Lower lobe of right lung (tissue), 2 donors: Measurements from ENCODE around the gene ARPC5L. TPM values are rescaled to one million over a fixed set of nuclear protein-coding genes. Genes with fewer than 3 reads are reported as not detected.

Experiments
- ATAC-seq, 2 donors: fragments of 200-7000 bp; cut with Tn5 transposase; one replicate each; pipeline ENCODE4 v1.9.1; 2020 to 2022; ENCODE audit warnings: mild to moderate bottlenecking in 2 of 2, moderate library complexity in 2 of 2
- DNase-seq: peaks from one replicate; pipeline ENCODE4 v3.0.0-alpha.2; 2020
- H3K27ac ChIP-seq: fragments of 200-600 bp; one replicate; pipeline ENCODE4 v1.8.0; 2022
- H3K27me3 ChIP-seq: fragments of 200-600 bp; one replicate; pipeline ENCODE4 v1.8.0; 2022; ENCODE audit warnings: low read depth
- H3K36me3 ChIP-seq: fragments of 200-600 bp; one replicate; pipeline ENCODE4 v1.8.0; 2022; ENCODE audit warnings: mild to moderate bottlenecking
- H3K4me1 ChIP-seq: fragments of 200-600 bp; one replicate; pipeline ENCODE4 v1.8.0; 2022
- H3K4me3 ChIP-seq: fragments of 200-600 bp; one replicate; pipeline ENCODE4 v1.8.0; 2022; ENCODE audit warnings: mild to moderate bottlenecking
- H3K9me3 ChIP-seq: fragments of 200-600 bp; one replicate; pipeline ENCODE4 v1.8.0; 2022
- intact Hi-C: fragments of 100-400 bp; cut with DNase I; formaldehyde crosslinking; loops from one replicate; pipeline ENCODE4 v1.11.0; 2022
- total RNA-seq: library from RNA; stranded (reverse); fragmentation: NEBNext Ultra II Directional; extraction: Animal tissue kit (Norgen Biotek cat#: 25700); gene quantifications from one replicate; pipeline ENCODE4 v1.2.1, GENCODE V29; 2021
- TF ChIP-seq, protein P1 (sequence below): fragments of 200-600 bp; IDR thresholded peaks from one replicate; pipeline ENCODE4 v1.8.0; 2022; ENCODE audit warnings: antibody characterized with exemption, mild to moderate bottlenecking
- donor health status: DM: no; HTN: yes; CAD: no; lungs with severe emphysema.

Gene ARPC5L
- total RNA-seq, 1 donor from 2014 or later, result 33.2 TPM

GRCh38 chr9:124858330-124859046 is 3.4 kb upstream of the ARPC5L start:
- Histone ChIP-seq H3K27ac (no peak overlapping the region), H3K27me3 (no peaks in the 10 kb centered on the region), H3K4me1 (peaks cover 41% of the 10 kb centered on the region), H3K4me3 (no peak overlapping the region), H3K36me3 (peaks cover 46% of the 10 kb centered on the region), H3K9me3 (no peaks in the 10 kb centered on the region)
- ATAC-seq (no peak), DNase-seq (no peak)
- TF ChIP-seq, protein P1, sequence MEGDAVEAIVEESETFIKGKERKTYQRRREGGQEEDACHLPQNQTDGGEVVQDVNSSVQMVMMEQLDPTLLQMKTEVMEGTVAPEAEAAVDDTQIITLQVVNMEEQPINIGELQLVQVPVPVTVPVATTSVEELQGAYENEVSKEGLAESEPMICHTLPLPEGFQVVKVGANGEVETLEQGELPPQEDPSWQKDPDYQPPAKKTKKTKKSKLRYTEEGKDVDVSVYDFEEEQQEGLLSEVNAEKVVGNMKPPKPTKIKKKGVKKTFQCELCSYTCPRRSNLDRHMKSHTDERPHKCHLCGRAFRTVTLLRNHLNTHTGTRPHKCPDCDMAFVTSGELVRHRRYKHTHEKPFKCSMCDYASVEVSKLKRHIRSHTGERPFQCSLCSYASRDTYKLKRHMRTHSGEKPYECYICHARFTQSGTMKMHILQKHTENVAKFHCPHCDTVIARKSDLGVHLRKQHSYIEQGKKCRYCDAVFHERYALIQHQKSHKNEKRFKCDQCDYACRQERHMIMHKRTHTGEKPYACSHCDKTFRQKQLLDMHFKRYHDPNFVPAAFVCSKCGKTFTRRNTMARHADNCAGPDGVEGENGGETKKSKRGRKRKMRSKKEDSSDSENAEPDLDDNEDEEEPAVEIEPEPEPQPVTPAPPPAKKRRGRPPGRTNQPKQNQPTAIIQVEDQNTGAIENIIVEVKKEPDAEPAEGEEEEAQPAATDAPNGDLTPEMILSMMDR, result no peak
- intact Hi-C loops, result no loop called here

DNA sequence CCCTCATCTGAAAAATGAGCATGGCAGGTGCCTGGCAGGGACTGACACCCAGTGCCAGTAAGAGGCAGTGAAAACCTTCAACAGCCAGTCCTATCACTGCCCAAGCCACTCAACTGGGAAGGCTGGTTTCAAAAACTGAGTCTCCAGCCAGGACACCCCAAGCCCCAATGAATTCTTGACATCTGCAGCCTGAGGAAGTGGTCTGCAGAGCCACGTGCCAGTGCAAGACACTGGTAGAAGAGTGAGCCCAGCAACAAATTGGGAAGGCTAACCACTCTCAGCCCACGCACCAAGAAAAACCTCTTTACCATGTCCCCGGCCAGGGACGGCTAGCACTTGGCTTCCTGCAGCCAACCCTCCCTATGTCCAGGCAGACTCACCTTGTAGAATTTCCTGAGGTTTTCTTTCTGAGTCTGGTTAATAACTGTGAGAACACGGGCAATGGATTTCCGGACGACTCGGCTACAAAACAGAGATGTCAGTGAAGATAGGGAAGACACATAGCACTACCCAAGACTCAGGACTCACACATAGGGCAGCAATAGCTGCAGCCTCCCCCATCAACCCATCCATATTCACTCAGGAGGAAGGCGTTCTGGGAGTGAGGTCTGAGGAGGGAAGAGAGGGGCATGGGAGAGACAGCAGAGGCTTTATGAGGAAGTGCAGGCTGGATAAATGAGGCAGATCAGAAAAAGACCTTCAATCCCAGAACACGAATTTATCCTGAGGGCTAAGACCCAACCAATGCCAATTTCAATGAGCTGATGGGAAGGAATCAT is 1.9 kb upstream of the ARPC5L start:
- ATAC-seq (no peak), DNase-seq (no peak)
- H3K27me3 ChIP-seq, result no peaks in the 10 kb centered on the region
- H3K27ac ChIP-seq, result no peak overlapping the region
- peak overlapping the region; percentile 89 for H3K4me3 ChIP-seq
- H3K36me3 ChIP-seq, result peaks cover 46% of the 10 kb centered on the region
- peaks cover 40% of the 10 kb centered on the region for H3K4me1 ChIP-seq
- intact Hi-C loops, result no loop called here
- TF ChIP-seq, protein P1, result no peak
- no peaks in the 10 kb centered on the region for H3K9me3 ChIP-seq

- no peaks in the 10 kb centered on the region for H3K9me3 ChIP-seq
- no peak for ATAC-seq
- H3K4me3 ChIP-seq, result peak overlapping the region; percentile 89
- H3K27ac ChIP-seq, result peak overlapping the region; percentile 91
- peaks cover 40% of the 10 kb centered on the region for H3K4me1 ChIP-seq
- no peaks in the 10 kb centered on the region for H3K27me3 ChIP-seq
- peaks cover 46% of the 10 kb centered on the region for H3K36me3 ChIP-seq
- intact Hi-C loops, result no loop called here
- no peak for DNase-seq
- TF ChIP-seq, protein P1, result no peak
These were observed 1.2 kb upstream of the ARPC5L start for GRCh38 chr9:124860582-124861341.

DNA sequence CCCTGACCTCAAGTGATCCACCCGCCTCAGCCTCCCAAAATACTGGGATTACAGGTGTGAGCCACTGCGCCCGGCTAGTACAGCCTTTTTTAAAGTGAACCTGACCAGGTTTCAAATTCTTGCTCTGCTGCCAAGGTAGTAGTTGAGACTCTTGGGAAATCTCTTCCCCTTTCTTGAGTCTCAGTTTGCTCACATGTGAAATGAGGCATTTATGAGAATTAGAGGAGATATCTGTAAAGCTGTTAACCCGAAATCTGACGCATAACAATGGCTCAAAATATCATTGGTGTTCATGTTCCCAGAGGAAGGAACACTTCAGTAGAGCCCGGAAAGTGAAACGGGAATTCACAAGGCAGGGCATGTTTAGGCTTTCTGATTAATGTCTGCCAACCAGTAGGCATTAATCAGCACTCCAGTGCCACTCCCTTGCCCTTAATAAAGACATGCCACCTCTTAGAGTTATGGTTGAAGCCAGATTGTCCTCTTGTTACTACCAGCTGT is 1.5 kb downstream of the ARPC5L start:
- intact Hi-C loops, result no loop called here

More for the DNA sequence above, 1.5 kb downstream of the ARPC5L start:
- peak overlapping the region; percentile 91 for H3K27ac ChIP-seq
- peak overlapping the region; percentile 89 for H3K4me3 ChIP-seq
- peak; percentile 25 to 61 for ATAC-seq
- peaks cover 23% of the 10 kb centered on the region for H3K36me3 ChIP-seq
- H3K27me3 ChIP-seq, result no peaks in the 10 kb centered on the region
- TF ChIP-seq, protein P1, result no peak
- H3K4me1 ChIP-seq, result peaks cover 49% of the 10 kb centered on the region
- H3K9me3 ChIP-seq, result no peaks in the 10 kb centered on the region
- no peak for DNase-seq
